NCI-H1694 treated with DMSO at 0.1 percent for 48 hours (cell line): ENCODE results near the gene FLVCR2.
A peak's percentile ranks its signal among the peaks of the same experiment; 100 is the strongest.

Experiments used
- DNase-seq: peaks from one replicate; lab custom pipeline; 2025; lab: John Stamatoyannopoulos, UW

FLVCR2 gene

DNA sequence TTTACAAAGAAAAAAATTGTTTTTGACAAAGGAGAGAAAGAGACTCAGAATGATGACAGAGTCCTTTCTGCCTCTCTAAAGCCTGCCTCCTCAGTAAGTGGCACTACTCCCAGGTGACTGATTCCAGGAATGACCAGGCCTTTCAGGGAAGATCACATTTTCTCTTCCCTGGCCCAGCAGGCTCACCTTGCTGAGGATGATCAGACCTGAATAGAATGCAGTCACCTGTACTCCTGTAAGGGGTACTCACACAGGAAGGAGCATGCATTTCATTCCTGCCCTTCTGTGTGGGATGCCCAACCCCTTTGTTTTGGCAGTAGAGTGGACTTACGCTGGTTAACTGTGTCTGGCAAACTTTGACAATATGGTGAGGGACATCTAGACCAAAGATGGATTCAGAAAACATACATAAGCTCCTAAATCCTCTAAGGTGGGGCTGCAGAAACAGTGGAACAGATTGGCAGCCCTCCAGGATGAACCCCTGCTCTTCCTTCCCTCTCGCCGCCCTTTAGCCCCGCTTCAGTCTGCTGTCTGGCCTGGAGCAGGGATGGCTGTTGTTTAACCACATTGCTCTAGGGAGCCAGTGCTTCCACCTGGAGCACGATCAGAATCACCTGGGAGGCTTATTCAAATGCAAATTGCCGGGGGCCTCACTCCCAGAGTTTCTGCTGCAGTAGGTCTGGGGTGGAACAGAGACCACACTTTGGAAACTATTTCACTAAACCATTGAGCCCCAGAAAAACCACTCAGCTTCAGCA lies 52.5 kb downstream of the FLVCR2 start:
- DNase-seq, result no peak

DNA sequence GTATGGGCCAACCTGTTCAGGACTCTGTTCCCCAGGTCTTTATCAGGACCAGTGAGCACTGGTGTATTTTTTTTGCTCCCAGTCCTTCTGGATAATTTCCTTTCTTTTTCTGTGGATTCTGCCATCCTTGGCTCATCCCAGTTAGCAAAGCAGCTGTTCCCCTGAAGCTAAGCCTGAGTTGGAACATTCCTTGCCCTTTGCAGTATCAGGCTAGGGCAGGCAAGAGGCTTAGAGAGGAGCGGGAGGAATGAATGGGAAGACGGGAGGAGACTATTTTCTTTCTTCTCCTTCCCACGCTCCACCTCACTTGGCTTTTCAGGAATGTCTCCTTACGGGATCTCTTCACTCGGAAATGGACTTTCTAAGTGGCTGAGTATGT lies 53.0 kb downstream of the FLVCR2 start:
- DNase-seq, result no peak

DNA sequence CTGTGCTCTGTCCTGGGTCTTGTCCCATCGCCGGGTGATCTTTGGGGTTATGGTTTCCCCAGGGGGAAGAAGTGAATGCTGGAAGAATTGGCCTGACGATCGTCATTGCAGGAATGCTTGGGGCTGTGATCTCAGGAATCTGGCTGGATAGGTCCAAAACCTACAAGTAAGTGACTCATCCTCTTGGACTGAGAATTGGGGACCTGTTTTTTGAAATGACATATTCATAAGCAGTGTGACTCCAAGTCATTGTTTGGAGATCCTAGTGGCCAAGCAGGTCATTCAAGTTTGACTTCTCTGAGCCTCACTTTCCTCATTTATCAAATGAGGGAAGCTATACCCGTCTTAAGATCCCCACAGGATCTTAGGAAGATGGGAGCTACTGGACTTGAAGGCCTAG lies 56.4 kb downstream of the FLVCR2 start:
- no peak for DNase-seq

DNA sequence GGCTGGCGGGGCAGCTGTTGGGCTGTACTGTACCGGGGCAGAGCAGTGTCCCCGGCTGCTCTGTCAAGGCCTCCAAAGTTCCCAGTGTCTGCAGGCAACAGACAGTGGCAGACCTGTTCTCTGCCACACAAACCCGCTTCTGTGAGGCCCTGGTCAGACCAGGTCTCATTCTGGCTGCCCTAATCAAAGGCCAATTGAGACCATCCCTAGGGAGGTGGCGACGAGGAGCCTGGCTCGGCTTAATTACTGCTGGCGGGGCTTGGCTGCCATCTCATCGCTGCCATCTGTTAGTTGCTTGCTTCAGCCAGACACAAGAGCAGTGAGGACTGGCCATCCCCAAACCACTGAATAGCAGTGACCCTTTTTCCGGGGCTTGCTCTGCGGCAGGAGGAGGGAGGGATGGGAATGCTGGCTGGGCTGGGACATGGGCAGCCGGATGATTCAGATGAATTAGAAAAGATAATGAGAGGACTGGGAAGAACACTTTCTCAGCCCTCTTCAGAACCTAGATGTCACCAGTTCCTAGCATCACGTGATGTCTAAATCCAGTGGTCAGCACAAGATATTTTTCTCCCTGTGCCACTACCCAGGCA lies 57.8 kb downstream of the FLVCR2 start:
- peak; percentile 81 for DNase-seq

DNA sequence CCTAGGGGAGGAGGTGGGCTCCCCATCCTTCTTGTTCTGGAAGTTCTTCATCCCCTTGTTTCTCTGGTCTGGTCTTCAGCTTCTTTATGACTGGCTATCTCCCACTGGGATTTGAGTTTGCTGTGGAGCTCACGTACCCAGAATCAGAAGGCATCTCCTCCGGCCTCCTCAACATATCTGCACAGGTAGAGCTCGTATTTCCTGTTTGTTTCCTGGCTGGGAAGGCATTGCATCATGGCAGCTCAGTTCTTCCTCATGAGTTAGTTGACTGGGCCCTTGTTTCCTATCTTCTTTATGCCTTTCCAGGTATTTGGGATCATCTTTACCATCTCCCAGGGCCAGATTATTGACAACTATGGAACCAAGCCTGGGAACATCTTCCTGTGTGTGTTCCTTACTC lies 62.5 kb downstream of the FLVCR2 start:
- no peak for DNase-seq

DNA sequence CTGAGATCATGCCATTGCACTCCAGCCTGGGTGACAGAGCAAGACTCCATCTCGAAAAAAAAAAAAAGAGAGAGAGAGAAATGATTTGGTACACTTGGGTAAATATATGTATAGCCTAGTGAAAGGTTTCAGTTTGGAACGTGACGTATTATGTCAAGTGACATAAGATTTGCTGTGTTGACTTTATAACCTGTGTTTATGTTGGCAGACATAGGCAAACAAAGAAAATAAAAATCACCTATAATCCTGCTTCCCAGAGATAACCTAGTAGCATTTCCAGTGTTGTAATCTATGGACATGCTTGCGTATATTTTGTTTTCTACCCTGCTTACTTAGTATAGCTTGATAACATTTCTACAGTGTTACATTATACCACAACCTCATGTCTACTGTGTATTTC lies 65.6 kb downstream of the FLVCR2 start:
- DNase-seq, result no peak

DNA sequence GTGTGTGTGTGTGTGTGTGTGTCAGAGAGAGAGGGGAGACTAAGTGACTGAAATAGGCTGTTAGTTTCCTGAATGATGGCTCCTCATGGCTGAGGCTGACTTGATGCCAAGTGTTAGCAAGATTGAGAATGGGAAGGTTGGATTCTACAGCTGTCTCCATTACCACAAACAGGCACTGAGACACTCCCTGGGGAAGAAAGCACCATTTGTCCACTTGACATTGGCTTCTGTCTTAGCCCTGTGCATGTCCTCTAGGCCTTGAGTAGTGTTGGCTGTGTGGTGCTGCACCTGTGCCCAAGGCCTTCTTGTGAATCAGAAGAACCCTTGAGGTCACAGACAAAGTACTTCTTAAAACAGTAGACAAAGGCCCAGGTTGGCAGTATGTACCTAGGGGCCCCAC lies 66.6 kb downstream of the FLVCR2 start:
- no peak for DNase-seq

DNA sequence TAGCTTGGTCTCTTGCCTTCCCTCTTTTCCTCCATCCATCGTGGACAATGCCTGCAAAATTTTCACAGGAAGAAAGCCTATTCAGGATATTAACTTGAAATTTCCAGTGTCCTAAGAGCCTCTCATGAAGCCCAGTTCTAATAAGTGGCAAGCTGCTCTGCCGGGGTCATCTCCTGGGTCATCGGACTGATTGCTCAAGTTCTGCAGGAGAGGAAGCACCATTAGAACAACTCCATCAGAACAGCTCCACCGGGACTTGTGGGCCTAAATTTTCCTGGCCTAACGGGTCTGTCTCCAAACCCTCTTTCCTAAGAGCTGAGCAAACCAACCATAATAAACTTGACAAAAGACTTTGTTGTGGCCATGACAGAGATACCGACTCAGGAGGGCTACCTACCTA lies 68.3 kb downstream of the FLVCR2 start:
- DNase-seq, result no peak

DNA sequence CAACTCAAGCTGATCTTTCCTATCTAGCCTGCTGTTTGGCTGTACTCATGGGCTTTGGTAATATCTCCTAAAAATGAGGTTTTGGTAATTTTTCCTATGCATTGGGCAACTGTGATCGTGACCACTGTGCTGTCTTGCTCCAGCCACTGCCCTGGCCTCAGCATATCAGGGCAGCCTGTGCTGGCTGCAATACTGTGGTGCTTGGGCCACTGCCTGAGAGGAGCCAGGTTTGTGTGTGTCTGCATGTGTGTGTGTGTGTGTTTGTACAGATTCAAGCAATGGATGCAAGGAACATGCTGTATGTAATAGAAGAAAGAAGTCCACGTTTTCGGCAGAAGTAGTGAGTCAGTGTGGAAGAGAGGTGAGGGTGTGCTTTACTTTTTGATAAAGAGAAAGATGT lies 69.2 kb downstream of the FLVCR2 start:
- no peak for DNase-seq

DNA sequence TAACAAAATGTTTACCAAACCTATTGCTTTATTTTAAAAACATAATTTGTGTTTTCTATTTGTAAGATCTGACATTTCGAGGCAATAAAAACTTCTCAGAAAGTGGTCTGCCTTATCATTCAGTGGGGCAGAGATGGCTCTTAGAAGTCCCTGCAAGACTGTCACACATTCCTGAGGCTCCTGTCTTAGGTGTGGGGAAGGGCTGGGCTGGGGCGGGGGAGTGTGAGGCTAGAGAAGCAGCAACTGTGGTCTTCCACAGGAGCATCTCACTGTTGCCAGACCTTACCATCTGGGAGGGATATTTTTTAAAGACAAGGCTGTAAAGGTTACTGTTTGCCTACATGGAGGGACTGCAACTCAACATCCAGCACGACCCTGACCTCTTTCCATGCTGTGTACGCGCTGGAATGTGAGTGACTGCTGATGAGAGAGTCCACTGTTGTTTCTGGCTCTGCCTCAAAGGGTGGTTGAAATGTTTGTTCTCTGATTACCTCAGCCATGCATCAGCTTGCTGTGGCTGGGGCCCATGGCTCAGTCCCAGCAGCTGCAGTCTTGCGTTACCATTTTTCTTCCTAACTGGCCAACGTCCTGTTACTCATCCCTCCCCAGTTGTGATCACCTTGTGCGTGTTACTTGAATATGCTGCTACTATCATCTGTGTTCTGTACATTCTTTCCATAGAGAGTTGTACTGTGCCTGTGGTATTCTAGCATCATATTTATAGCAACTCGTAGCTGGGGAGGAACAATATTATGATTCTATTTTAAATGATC lies 69.8 kb downstream of the FLVCR2 start:
- no peak for DNase-seq

DNA sequence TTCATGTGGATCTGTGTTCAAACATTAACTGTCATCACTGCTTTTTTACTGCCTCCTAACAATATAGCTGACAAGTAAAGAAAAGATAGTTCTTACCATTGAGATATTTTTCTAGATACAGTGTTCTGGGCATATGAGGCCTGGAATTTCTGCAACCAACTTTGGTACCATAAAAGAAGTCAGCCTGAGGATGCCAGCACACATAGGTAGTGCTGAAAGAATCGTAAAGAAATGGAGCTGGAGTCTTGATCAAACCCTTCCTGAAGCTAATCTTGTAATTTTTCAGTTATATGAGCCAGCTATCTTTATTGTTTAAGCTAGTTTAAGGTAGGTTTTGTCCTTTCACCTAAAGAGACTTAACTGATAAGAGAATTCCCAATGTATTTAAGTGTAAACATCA lies 70.9 kb downstream of the FLVCR2 start:
- no peak for DNase-seq

DNA sequence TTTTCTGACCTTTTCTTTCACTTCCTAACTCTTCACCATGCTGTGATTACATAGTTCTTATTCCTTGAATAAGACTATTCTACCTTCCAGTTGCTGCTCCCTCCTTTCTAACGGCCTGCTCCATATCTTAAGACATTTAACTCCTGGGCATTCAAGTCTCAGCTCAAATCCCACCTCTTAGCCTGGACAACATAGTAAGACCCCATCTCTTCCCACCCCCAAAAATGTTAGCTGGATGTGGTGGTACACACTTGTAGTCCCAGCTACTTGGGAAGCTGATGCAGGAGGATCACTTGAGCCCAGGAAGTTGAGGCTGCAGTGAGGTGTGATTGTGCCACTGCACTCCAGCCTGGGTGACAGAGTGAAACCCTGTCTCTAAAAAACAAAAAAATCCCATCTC lies 71.4 kb downstream of the FLVCR2 start:
- no peak for DNase-seq

DNA sequence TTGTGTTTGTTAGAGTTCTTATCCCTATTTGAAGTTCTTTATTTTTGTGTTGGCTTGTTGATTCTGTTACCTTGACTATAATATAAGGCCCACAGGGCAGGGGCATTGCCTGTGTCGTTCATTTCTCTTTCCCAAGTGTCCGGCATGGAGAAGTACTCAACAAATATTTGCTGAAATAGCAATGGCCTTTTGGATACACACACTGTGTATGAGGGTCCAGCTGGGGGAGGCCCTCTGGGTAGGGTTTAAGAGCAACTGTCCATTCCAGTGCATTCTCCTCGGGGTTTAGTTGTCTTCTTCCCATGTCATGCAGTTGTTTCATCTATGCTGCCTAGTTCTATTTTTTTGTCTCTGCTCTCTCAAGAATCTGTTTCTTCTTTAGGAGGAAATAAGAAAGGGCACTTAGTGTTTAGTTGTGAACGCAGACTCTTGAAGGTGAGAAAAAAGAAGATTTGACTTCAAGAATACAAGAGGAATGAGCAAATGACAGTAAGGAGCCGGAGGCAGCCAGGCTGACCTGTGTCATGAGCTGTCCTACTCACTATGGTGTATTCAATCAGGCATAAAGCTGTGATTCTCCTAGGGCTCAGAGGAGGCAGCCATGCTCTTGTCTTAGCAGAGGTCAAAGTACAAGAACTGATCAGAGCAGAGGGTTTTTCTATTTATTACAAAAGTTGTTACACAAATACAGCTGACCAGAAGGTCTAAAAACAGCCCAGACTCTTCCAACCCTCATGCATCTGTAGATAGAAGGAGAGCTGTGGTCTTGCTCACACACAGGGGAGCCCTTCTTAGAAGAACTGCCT lies 72.0 kb downstream of the FLVCR2 start:
- DNase-seq, result no peak

DNA sequence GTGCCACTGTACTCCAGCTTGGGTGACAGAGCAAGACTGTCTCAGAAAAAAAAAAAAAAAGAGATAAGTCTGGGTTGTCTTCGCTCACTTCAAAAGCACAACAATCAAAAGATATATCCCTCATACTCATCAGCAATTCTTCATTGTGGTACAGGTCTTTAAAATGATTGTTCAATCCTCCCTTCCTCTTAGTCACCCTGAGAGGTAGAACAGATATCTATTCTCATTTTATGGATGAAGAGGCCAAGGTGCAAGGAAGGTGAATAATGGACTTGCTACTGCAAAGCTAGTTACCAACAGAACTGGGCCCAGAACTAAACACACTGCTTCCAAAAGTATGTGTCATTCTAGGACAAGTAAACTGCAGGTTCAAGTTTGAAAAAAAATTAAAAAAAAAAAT lies 75.1 kb downstream of the FLVCR2 start:
- no peak for DNase-seq

DNA sequence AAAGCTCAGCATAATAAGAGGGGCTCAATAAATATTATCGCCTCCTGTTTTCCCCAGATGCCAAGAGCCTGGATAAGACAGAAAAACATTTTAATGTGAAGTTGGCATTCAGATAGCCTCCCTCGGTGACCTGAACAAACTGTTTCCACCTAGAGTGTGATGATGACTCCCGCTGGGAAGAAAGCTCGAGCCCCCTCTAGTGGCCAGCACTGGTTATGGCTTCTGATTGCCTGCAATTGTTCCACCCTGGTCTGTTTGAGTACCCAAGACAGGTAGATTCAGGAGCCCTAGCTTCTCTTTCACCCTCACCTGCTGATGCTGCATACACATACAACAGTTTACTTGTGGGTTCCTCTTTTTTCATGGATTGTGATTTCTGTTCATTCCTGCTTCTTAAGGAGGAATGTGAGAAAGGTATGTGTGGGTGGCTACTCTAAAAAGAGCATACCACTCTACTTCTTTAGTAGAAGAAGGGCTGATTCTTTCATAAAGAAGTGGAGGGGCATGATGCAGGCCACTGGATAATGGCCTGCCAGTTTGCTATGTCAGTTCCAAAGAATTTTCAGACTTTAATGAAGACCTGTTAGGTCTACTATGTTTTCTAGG lies 75.8 kb downstream of the FLVCR2 start:
- DNase-seq, result peak; percentile 76

DNA sequence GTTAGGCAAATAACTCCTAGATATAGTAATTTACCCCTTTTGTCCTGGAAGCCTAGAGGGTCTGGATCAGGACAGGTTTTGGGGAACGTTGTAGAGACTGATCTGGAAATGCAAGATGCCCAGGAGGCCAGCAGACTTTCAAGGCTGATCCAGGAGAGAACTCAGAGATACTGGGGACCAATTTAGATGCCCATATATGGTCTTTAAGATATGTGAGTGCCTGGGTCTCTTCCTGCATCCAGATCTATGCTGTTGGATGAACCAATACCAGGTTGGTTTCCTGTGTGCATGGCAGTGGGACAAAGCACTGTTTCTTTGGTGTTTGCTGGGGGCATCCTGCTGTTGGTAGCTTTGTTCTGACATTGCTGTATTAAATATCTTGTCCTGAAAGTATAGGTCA lies 76.8 kb downstream of the FLVCR2 start:
- DNase-seq, result no peak

DNA sequence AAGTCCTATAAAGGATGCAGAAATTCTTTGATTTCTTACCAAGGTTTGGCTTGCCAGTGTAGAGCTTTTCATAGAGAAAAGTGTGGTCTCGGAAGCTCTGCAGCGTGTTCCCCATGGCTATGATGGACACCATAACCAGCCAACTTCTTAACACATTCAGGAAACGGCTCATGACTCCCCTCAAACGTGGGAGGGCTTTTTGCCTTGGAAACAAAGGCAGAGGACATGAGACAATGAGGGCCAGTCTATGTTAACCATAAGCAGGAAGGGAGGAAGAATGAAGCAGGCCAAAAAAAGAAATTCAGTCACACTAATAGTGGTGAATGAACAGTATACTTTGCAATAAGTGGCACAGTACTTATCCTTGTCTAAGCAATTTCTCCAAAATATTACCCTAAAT lies 78.9 kb downstream of the FLVCR2 start:
- DNase-seq, result no peak

DNA sequence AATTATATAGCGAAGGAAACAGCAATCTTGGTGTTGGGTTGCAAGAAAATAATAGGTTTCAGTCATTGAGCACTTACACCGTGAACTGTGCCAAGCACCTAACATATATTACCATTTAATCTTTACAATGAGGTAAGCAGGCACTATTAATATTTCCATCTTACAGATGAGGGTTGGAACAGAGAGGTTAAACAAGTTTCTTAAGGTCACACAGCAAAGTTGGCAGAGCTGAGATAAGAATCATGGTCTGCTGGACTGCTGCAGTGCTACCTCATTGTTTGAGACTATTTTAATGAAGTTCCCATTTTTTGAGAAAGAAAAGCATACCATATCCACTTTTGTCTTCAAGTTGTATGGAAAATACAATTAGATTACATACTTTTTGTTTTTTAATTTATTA lies 80.5 kb downstream of the FLVCR2 start:
- no peak for DNase-seq

DNA sequence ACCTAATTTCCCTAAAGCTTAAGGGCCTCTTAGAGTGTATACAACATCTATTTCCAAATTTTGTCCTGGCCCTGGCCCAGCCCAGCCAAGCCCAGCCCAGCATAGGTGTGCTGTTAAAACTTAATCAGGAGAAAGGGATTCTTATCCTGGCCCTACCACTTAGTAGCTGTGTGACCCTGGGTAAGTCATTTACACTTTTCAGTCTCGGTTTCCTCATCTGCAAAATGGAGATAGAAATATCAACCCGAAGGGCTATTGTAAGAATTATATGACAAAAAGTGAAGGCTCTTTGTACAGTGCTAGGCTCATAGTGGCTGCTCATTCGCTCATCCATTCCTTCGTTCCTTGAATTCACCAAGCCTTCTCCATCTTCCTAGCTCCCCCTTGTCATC lies 81.8 kb downstream of the FLVCR2 start:
- no peak for DNase-seq

DNA sequence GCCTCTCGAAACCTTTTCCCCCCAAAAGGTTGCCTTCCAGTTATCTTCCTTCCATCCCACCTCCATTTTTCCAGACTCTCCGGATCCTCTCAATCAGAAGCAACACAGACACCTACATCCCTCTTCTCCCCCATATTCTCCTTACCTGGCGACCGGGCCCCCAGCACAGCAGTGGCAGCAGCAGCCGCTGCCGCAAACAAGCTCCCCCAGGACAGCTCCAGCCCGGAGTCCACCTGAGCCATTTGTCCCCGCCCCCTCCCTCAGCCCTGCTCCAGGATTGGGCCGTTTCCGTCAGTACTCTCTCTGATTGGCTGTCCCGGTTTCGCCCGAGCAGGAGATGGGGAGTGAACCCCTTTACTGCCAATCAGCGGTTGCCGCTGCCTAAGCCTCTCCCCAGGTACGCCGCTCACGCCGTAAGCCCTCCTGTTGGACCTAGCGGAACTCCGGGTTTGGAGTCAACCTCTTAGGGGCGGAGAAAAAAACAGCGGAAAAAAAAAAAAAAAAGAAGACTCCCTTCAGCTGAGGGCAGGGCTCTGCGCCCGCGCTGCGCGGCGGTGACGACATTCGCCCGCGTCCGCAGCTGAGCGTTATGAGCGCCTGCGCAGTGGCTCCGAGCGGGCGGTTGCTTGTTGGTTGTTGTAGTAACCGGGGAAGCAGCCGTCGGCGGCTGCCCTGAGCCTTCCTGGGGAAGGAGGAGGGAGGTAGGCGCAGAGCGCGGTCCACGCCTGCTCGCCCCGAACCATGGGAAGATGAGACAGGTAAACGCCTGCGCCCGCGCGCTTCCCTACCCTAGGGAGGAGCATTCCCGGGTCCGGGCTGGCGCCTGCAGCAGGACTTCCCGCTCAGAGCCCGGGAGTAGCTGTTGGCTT lies 82.4 kb downstream of the FLVCR2 start, which contains the start of the genes ERG28 and TTLL5:
Gene ERG28, minus strand, starts transcription at position 247 of the 869 bp plus-strand sequence. CDS start 3,374 bp downstream, outside the sequence.
Gene TTLL5, plus strand, starts transcription at position 617 of the 869 bp plus-strand sequence. CDS start 1,904 bp downstream, outside the sequence.
- peak; percentile 99 for DNase-seq

DNA sequence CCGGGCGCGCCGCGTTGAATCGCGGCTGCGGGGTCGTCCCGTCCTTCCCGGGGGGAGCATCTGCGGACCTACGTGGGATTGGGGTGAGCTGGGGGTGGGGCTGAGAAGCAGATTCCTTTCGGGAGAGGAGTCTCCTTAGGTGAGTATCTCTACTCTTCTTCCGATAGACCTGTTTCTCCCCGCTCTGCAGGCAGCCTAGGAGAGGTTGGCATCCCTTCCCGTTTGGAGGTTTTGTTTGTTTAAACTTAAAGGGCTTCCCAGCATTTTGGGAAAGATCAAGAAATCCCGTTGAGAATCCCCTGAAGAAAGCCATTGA lies 83.0 kb downstream of the FLVCR2 start:
- DNase-seq, result no peak
